HepG2 (cell line): ENCODE results near the gene SLBP. TPM values are rescaled to one million over a fixed set of nuclear protein-coding genes. Genes with fewer than 3 reads are reported as not detected.
A peak's percentile ranks its signal among the peaks of the same experiment; 100 is the strongest.

Experiments used
- ARNT ChIP-seq: fragments of 450-650 bp; IDR thresholded peaks from 2 replicates; pipeline ENCODE4 v1.6.1; 2017
- CCAR2 ChIP-seq: fragments of 200-400 bp; formaldehyde crosslinking; optimal IDR thresholded peaks from 2 replicates; pipeline ENCODE3; 2018; ENCODE audit warnings: low read depth, mild to moderate bottlenecking, low read length, moderate library complexity
- CEBPB ChIP-seq: IDR thresholded peaks from 2 replicates; pipeline ENCODE4 v1.6.1; 2011; ENCODE audit warnings: low read depth, low read length, improper control_type of control experiment, borderline replicate concordance
- FOSL1 ChIP-seq: sonication (generic); formaldehyde crosslinking; IDR thresholded peaks from 2 replicates; pipeline ENCODE4 v1.9.0; 2021; ENCODE audit warnings: missing genetic modification reagents, borderline replicate concordance
- IKZF1 ChIP-seq: fragments of 450-650 bp; IDR thresholded peaks from 2 replicates; pipeline ENCODE4 v1.7.1; 2016
- IRF2 ChIP-seq: IDR thresholded peaks from 2 replicates; pipeline ENCODE4 v1.6.1; 2018; ENCODE audit warnings: missing genetic modification reagents, missing compliant biosample characterization
- MED8 ChIP-seq: sonication (generic); formaldehyde crosslinking; IDR thresholded peaks from 2 replicates; pipeline ENCODE4 v1.8.1; 2023; ENCODE audit warnings: mild to moderate bottlenecking, missing genetic modification reagents; ENCODE audit not compliant: insufficient replicate concordance
- NCOA5 ChIP-seq: sonication (generic); formaldehyde crosslinking; IDR thresholded peaks from 2 replicates; pipeline ENCODE4 v1.4.0; 2020; ENCODE audit warnings: missing genetic modification reagents
- NFATC3 ChIP-seq: sonication (generic); formaldehyde crosslinking; IDR thresholded peaks from 2 replicates; pipeline ENCODE4 v1.5.1; 2020; ENCODE audit warnings: mild to moderate bottlenecking, missing genetic modification reagents
- PRMT3 ChIP-seq: sonication (generic); formaldehyde crosslinking; IDR thresholded peaks from 2 replicates; pipeline ENCODE4 v1.8.1; 2022; ENCODE audit warnings: low read depth, mild to moderate bottlenecking, moderate library complexity, missing genetic modification reagents, borderline replicate concordance
- RARG ChIP-seq: sonication (generic); formaldehyde crosslinking; IDR thresholded peaks from 2 replicates; pipeline ENCODE4 v1.4.0; 2020; ENCODE audit warnings: low read depth, mild to moderate bottlenecking, missing genetic modification reagents
- SIX1 ChIP-seq: sonication (generic); formaldehyde crosslinking; IDR thresholded peaks from 2 replicates; pipeline ENCODE4 v1.4.0; 2020; ENCODE audit warnings: missing genetic modification reagents, borderline replicate concordance
- SKI ChIP-seq: fragments of 450-650 bp; IDR thresholded peaks from one replicate; pipeline ENCODE4 v1.6.1; 2018; ENCODE audit warnings: mild to moderate bottlenecking; ENCODE audit not compliant: partially characterized antibody
- SP4 ChIP-seq: sonication (generic); formaldehyde crosslinking; IDR thresholded peaks from 2 replicates; pipeline ENCODE4 v1.8.1; 2023; ENCODE audit warnings: mild to moderate bottlenecking, missing genetic modification reagents
- TRAFD1 ChIP-seq: sonication (generic); formaldehyde crosslinking; IDR thresholded peaks from 2 replicates; pipeline ENCODE4 v1.5.1; 2020; ENCODE audit warnings: missing genetic modification reagents, mild to moderate bottlenecking, borderline replicate concordance
- TRIM24 ChIP-seq: sonication (generic); formaldehyde crosslinking; IDR thresholded peaks from 2 replicates; pipeline ENCODE4 v1.8.0; 2022; ENCODE audit warnings: mild to moderate bottlenecking, missing genetic modification reagents
- ZNF121 ChIP-seq: sonication (generic); formaldehyde crosslinking; IDR thresholded peaks from 2 replicates; pipeline ENCODE4 v1.5.0; 2020; ENCODE audit warnings: mild to moderate bottlenecking, missing genetic modification reagents
- ZNF17 ChIP-seq: sonication (generic); formaldehyde crosslinking; IDR thresholded peaks from 2 replicates; pipeline ENCODE4 v1.5.0; 2020; ENCODE audit warnings: mild to moderate bottlenecking, missing genetic modification reagents
- ZNF468 ChIP-seq: sonication (generic); formaldehyde crosslinking; IDR thresholded peaks from 2 replicates; pipeline ENCODE4 v1.8.0; 2022; ENCODE audit warnings: mild to moderate bottlenecking, moderate library complexity, missing genetic modification reagents
- ZNF577 ChIP-seq: sonication (generic); formaldehyde crosslinking; IDR thresholded peaks from 2 replicates; pipeline ENCODE4 v1.4.0; 2020; ENCODE audit warnings: mild to moderate bottlenecking, low read depth, missing genetic modification reagents, borderline replicate concordance
- ZNF609 ChIP-seq: sonication (generic); formaldehyde crosslinking; IDR thresholded peaks from 2 replicates; pipeline ENCODE4 v1.4.0; 2020; ENCODE audit warnings: mild to moderate bottlenecking, missing genetic modification reagents, borderline replicate concordance
- ZSCAN22 ChIP-seq: sonication (generic); formaldehyde crosslinking; IDR thresholded peaks from 2 replicates; pipeline ENCODE4 v1.4.0; 2020; ENCODE audit warnings: mild to moderate bottlenecking, missing genetic modification reagents
- ZSCAN9 ChIP-seq: IDR thresholded peaks from 2 replicates; pipeline ENCODE4 v1.6.1; 2016; ENCODE audit warnings: borderline replicate concordance
- polyA plus RNA-seq, 8 experiments: library from polyadenylated mRNA; depleted of rRNA in 3 of 8; stranded (reverse) in 7 of 8; unstranded in 1 of 8; fragments of >200 nt; fragmentation: Illumina TruSeq in 4 of 8; extraction: Trizol in 4 of 8; gene quantifications; 2 replicates each; pipeline versions ENCODE4 v1.2.1 to v1.2.3, GENCODE V29; 2011 to 2016; ENCODE audit warnings: low read depth in 4 of 8, missing spikeins in 1 of 8, mixed read lengths in 1 of 8; ENCODE audit not compliant: insufficient read depth in 1 of 8
- total RNA-seq, 5 experiments: library from RNA; depleted of rRNA; stranded (reverse); fragments of >200 nt; fragmentation: Illumina TruSeq; extraction: Trizol; gene quantifications; 2 replicates each; pipeline ENCODE4 v1.2.3, GENCODE V29; 2016; ENCODE audit warnings: low read depth in 1 of 5

SLBP gene
- total and polyA plus RNA-seq, 2 of the 13 experiments (the other 11 are each of a cell fraction or from before 2014, with no cell fraction given), result 43.9 to 104 TPM

- TF ChIP-seq TRAFD1, result no peak
- TF ChIP-seq ZNF468 (CRISPR knock-in tag), result no peak
- no peak for TF ChIP-seq IRF2
- TF ChIP-seq NCOA5 (CRISPR knock-in tag), result no peak
- no peak for TF ChIP-seq ZSCAN9 (CRISPR knock-in tag)
- TF ChIP-seq ZNF609, result no peak
- TF ChIP-seq ZNF17 (CRISPR knock-in tag), result no peak
- no peak for TF ChIP-seq SKI
- no peak for TF ChIP-seq ZSCAN22 (CRISPR knock-in tag)
- TF ChIP-seq CEBPB, result no peak
- TF ChIP-seq IKZF1, result no peak
- 0 out of 2 replicates have a peak, but pooled peaks have one; percentile 25 for TF ChIP-seq FOSL1 (CRISPR knock-in tag)
- no peak for TF ChIP-seq ZNF577 (CRISPR knock-in tag)
- no peak for TF ChIP-seq TRIM24
- peak; percentile 37 for TF ChIP-seq MED8 (CRISPR knock-in tag)
- TF ChIP-seq SP4 (CRISPR knock-in tag), result 0 out of 2 replicates have a peak, but pooled peaks have one; percentile 15
- TF ChIP-seq ARNT, result no peak
- no peak for TF ChIP-seq RARG (CRISPR knock-in tag)
- TF ChIP-seq CCAR2, result no peak
- TF ChIP-seq SIX1 (CRISPR knock-in tag), result no peak
- no peak for TF ChIP-seq ZNF121 (CRISPR knock-in tag)
- TF ChIP-seq PRMT3, result 0 out of 2 replicates have a peak, but pooled peaks have one; percentile 40
- TF ChIP-seq NFATC3, result no peak
These were observed 8.3 kb upstream of the SLBP start (continued) for GRCh38 chr4:1720163-1720983.
